PFSK-1 (cell line): ENCODE data around the gene C13orf42.

ENCODE experiments used
- FOXP2 ChIP-seq: optimal IDR thresholded peaks from 2 replicates; pipeline ENCODE3; 2011; ENCODE audit warnings: borderline replicate concordance, control low read depth, inconsistent platforms; ENCODE audit not compliant: insufficient read depth; ENCODE audit errors: extremely low read length, extremely low read depth
- POLR2AphosphoS5 ChIP-seq: IDR thresholded peaks from 2 replicates; pipeline ENCODE4 v1.6.1; 2012; ENCODE audit warnings: low read depth, mild to moderate bottlenecking, control low read depth, low read length, moderate library complexity
- REST ChIP-seq, 2 experiments: IDR thresholded peaks; 2 replicates each; pipeline versions ENCODE4 v1.6.1 to v1.8.0; 2011 to 2012; ENCODE audit warnings: low read depth in 2 of 2, low read length in 2 of 2, control low read depth in 1 of 2, inconsistent platforms in 1 of 2, mild to moderate bottlenecking in 1 of 2, moderate library complexity in 1 of 2; ENCODE audit not compliant: insufficient read depth in 1 of 2
- SIN3A ChIP-seq: IDR thresholded peaks from 2 replicates; pipeline ENCODE4 v1.6.1; 2012; ENCODE audit warnings: mild to moderate bottlenecking, low read length, moderate library complexity, borderline replicate concordance; ENCODE audit not compliant: insufficient read depth
- TAF1 ChIP-seq: IDR thresholded peaks from 2 replicates; pipeline ENCODE4 v1.6.1; 2012; ENCODE audit warnings: low read length, control low read depth, borderline replicate concordance; ENCODE audit not compliant: insufficient read depth

The C13orf42 gene

GRCh38 chr13:51155776-51156515 is 44.9 kb upstream of the C13orf42 start:
- TF ChIP-seq TAF1: no peak
- no peak for TF ChIP-seq POLR2AphosphoS5
- TF ChIP-seq REST (IDR thresholded peaks at IDR 0.05; ENCODE audit: insufficient read depth in 1 of 2, low read depth in 2 of 2, low read length in 2 of 2): no peak
- TF ChIP-seq SIN3A: no peak
- TF ChIP-seq FOXP2: no peak

DNA sequence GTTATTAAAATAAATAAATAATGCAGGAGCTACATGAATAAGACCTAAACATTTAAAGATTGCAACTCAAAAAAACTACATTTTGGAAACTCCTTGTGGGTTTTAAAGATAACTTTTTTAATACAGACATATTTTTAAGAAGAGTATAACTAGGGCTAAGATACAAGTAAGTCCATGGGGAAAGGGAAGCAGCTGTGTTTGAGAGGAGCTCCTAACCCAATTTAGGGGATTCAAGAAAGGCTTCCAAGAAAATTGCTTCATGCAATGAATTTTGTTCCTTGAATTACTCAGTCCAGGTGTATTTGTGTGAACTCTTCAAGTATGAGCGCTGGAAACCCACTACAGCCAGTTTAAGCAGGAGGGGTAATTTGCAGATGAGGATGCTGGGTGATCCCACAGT is 44.1 kb upstream of the C13orf42 start:
- TF ChIP-seq POLR2AphosphoS5: no peak
- TF ChIP-seq SIN3A: no peak
- no peak for TF ChIP-seq TAF1
- no peak for TF ChIP-seq FOXP2
- TF ChIP-seq REST (IDR thresholded peaks at IDR 0.05; ENCODE audit: insufficient read depth in 1 of 2, low read depth in 2 of 2, low read length in 2 of 2): no peak

GRCh38 chr13:51154029-51154555 is 43.0 kb upstream of the C13orf42 start:
- TF ChIP-seq TAF1 (no peak), SIN3A (no peak), REST (IDR thresholded peaks at IDR 0.05; ENCODE audit: insufficient read depth in 1 of 2, low read depth in 2 of 2, low read length in 2 of 2) (no peak), POLR2AphosphoS5 (no peak), FOXP2 (no peak)

GRCh38 chr13:51153527-51153926 is 42.5 kb upstream of the C13orf42 start:
- TF ChIP-seq SIN3A (no peak), FOXP2 (no peak), TAF1 (no peak), REST (IDR thresholded peaks at IDR 0.05; ENCODE audit: insufficient read depth in 1 of 2, low read depth in 2 of 2, low read length in 2 of 2) (no peak), POLR2AphosphoS5 (no peak)
